Measurements from ENCODE around the gene MAPK7. TPM values are rescaled to one million over a fixed set of nuclear protein-coding genes. Genes with fewer than 3 reads are reported as not detected.

The MAPK7 gene
- total RNA-seq, 1 donor from 2014 or later: 15.6 TPM

GRCh38 chr17:19379361-19380065, 1.2 kb downstream of the MAPK7 start:
- no peak for DNase-seq (ENCODE audit: low spot score)

GRCh38 chr17:19380481-19381301, 2.4 kb downstream of the MAPK7 start:
- DNase-seq (ENCODE audit: low spot score): no peak

GRCh38 chr17:19381361-19381740, 3.1 kb downstream of the MAPK7 start:
- no peak for DNase-seq (ENCODE audit: low spot score)

- no peak for DNase-seq (ENCODE audit: low spot score)
Measured at GRCh38 chr17:19381741-19382444, 3.6 kb downstream of the MAPK7 start.

- DNase-seq (ENCODE audit: low spot score): peak; percentile 47
Measured at GRCh38 chr17:19382531-19383444, 4.5 kb downstream of the MAPK7 start.

- DNase-seq (ENCODE audit: low spot score): peak; percentile 53
Measured at GRCh38 chr17:19383681-19384470, 5.6 kb downstream of the MAPK7 start.

GRCh38 chr17:19384723-19385391, 6.6 kb downstream of the MAPK7 start:
- DNase-seq (ENCODE audit: low spot score): peak; percentile 98

- no peak for DNase-seq (ENCODE audit: low spot score)
Measured at GRCh38 chr17:19385521-19385983, 7.3 kb downstream of the MAPK7 start.

- peak; percentile 78 for DNase-seq (ENCODE audit: low spot score)
Measured at GRCh38 chr17:19386051-19386929, 8.0 kb downstream of the MAPK7 start.

- peak; percentile 95 for DNase-seq (ENCODE audit: low spot score)
Measured at GRCh38 chr17:19386974-19387920, 8.9 kb downstream of the MAPK7 start, which contains the start of gene MFAP4. Gene MFAP4 (minus strand): TSS chr17:19387190. CDS start chr17:19387155, 35 bp downstream.

- DNase-seq (ENCODE audit: low spot score): peak; percentile 88
Measured at GRCh38 chr17:19387921-19388521, 9.7 kb downstream of the MAPK7 start.

- peak; percentile 58 for DNase-seq (ENCODE audit: low spot score)
Measured at GRCh38 chr17:19388791-19389785, 10.8 kb downstream of the MAPK7 start.

GRCh38 chr17:19390951-19391350, 12.7 kb downstream of the MAPK7 start:
- DNase-seq (ENCODE audit: low spot score): no peak

- DNase-seq (ENCODE audit: low spot score): no peak
Measured at GRCh38 chr17:19391432-19391831, 13.1 kb downstream of the MAPK7 start.

- DNase-seq (ENCODE audit: low spot score): no peak
Measured at GRCh38 chr17:19392303-19392702, 14.0 kb downstream of the MAPK7 start.

- DNase-seq (ENCODE audit: low spot score): no peak
Measured at GRCh38 chr17:19397556-19398041, 19.3 kb downstream of the MAPK7 start.

Data from umbilical cord (tissue), 2 donors.